Measurements from ENCODE around the gene SUPT4H1.

The SUPT4H1 gene

DNA sequence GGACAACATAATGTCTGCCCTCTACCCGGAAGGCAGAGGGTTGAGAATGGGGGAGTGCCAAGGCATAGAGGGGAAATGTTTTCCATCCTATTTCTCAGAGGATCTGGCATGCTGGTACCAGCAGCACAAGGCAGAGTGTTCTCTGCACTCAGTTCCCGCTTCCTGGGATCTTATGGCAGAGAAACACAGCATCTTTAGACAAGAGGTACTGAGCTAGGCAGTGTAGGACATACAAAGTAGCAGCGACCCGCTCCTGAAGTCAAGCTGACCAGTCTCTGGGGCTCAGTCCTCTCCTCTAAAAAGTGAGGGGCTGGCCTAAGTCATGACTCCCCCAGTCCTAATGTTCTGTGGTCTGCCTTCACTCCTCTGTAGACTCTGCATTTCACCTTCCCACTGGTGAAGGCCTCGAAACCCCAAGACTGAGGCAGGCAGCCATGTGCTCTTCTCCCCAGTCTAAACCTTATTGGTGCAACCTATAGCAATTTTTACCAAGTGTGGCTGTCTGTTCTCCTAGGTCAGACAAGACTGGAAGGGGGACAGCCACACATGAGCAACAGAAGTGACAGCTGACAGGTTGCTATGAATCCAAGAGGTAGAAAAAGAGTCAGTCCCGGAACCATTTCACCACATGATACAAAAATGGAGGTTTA lies 12.1 kb downstream of the SUPT4H1 start:
- H3K4me3 ChIP-seq (ENCODE audit: low read depth, low read length): no peak overlapping the region
- DNase-seq (ENCODE audit: low read depth): no peak
- TF ChIP-seq, protein P1, sequence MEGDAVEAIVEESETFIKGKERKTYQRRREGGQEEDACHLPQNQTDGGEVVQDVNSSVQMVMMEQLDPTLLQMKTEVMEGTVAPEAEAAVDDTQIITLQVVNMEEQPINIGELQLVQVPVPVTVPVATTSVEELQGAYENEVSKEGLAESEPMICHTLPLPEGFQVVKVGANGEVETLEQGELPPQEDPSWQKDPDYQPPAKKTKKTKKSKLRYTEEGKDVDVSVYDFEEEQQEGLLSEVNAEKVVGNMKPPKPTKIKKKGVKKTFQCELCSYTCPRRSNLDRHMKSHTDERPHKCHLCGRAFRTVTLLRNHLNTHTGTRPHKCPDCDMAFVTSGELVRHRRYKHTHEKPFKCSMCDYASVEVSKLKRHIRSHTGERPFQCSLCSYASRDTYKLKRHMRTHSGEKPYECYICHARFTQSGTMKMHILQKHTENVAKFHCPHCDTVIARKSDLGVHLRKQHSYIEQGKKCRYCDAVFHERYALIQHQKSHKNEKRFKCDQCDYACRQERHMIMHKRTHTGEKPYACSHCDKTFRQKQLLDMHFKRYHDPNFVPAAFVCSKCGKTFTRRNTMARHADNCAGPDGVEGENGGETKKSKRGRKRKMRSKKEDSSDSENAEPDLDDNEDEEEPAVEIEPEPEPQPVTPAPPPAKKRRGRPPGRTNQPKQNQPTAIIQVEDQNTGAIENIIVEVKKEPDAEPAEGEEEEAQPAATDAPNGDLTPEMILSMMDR (IDR thresholded peaks at IDR 0.05; ENCODE audit: control insufficient read depth, extremely low read depth, insufficient read depth): no peak

DNA sequence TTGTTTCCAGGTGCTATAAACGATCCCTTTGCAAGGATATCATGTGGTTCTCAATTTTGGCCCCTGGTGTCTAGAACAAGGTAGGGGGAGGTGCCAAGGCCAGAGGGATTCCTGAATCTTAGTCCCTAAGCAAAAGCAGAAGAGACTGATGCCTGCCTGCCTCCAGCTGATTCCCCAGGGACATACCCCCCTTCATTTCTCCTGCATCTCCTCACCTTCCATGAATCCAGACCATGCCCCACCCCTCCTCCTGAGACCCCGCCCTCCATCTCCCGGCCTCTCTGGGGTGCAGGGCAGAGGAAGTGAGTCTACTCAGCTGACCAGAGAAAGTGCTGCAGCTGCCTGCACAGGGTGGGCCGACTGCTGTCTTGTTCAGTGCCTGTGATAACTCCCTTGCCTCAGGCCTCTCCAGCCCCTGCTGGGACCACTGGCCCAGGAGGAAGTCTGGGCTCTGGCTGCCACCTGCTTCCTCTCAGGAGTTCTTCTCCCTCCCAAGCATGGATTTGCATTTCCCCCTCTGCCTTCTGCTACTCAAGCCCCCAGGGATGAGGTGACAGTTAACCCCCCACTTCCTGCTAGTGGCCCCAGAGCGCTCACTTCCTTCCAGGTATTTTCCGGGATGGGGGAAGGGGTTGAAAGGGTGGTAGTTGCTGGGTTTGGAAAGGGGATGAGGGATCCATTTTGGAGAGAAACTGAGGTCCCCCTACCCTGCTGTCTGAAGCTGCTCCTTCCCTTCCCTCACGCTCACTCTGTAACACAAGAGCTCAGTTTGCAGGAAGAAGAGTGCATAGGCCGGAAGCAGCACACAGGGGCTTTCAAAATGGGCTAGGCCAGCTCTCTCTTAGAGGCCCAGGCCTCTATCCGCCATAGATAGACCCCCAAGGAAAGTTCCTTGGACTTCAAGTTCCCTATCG lies 12.9 kb downstream of the SUPT4H1 start:
- no peak for DNase-seq (ENCODE audit: low read depth)
- no peak overlapping the region for H3K4me3 ChIP-seq (ENCODE audit: low read depth, low read length)
- TF ChIP-seq, protein P1 (IDR thresholded peaks at IDR 0.05; ENCODE audit: control insufficient read depth, extremely low read depth, insufficient read depth): no peak

DNA sequence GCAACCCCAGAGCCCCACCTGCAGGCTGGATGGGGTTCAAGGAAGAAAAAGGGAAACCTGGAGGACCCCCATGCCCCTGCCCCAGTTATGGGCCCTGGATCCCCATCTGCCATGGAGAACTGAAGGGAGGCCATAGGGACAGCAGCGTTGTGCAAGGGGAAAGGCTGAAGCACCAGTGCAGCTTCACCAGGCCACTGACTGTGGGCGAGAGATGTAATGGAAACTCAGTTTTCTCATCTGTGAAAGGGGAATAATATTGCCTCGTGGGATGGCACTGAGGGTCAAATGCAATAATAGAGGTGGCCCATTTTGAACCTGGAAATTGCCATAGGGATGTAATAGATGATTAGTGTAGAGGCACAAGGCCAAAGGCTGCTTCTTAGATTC lies 13.6 kb downstream of the SUPT4H1 start:
- no peak for DNase-seq (ENCODE audit: low read depth)
- TF ChIP-seq, protein P1 (IDR thresholded peaks at IDR 0.05; ENCODE audit: control insufficient read depth, extremely low read depth, insufficient read depth): no peak
- no peak overlapping the region for H3K4me3 ChIP-seq (ENCODE audit: low read depth, low read length)

DNA sequence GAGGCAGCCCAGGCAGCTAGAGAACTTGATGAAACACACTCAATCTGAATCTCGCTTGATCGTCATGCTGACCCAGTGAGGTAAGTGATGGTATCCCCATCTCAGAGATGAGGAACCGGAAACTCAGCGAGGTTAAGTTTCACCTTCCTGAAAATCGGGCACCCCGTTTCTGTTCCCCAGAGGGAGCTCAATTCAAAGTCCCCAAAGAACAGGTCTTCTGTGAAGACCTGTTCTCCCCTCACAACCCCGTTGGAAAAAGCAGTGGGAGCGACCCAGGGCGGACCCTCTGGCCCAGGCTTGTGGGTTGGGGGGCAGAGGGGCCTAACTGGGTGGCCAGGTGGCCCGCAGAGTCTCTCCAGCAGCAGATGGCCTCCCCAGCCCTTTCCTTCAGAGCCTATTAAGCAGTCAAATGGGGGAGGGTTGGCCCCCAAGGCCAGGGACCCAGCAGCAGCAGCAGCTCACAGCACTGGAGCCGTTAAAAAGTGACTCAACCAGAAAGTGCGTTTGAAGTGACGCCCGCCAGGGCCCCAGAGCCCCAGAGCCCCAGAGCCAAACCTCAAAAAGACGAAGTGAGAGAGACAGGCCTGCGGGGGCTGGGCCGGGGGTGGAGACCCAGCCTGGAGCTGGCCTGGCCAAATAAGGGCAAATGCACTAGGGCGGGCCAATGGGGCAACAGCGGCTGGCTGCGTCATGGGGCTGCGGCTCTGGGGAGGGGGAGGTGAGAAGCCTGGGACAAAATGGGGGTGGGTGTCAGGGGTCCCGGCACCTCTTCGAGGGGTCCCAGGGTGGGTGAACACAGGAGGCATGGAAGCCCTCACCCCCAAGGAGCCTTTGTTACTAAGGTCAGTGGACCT lies 14.2 kb downstream of the SUPT4H1 start:
- TF ChIP-seq, protein P1 (IDR thresholded peaks at IDR 0.05; ENCODE audit: control insufficient read depth, extremely low read depth, insufficient read depth): no peak
- no peak overlapping the region for H3K4me3 ChIP-seq (ENCODE audit: low read depth, low read length)
- no peak for DNase-seq (ENCODE audit: low read depth)

DNA sequence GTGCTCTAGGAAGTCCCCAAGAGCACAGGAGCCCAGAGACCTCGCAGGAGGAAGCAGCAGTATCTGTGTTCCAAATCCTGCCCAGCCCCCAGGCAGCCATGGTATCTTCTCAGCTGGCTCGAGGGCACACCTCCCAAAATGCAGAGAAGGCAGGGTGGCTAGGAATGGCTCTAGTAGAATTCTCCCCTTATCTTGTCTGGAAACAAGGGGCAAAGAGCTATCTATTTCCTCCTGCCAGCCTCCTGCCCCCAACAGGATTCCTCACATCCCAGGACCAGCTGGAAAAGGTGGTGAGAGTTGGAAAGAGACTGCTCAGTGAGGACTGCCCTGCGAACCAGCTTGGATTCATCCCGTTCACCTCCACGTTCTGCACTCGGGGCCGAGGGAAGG lies 14.8 kb downstream of the SUPT4H1 start:
- H3K4me3 ChIP-seq (ENCODE audit: low read depth, low read length): no peak overlapping the region
- DNase-seq (ENCODE audit: low read depth): no peak
- TF ChIP-seq, protein P1 (IDR thresholded peaks at IDR 0.05; ENCODE audit: control insufficient read depth, extremely low read depth, insufficient read depth): no peak

DNA sequence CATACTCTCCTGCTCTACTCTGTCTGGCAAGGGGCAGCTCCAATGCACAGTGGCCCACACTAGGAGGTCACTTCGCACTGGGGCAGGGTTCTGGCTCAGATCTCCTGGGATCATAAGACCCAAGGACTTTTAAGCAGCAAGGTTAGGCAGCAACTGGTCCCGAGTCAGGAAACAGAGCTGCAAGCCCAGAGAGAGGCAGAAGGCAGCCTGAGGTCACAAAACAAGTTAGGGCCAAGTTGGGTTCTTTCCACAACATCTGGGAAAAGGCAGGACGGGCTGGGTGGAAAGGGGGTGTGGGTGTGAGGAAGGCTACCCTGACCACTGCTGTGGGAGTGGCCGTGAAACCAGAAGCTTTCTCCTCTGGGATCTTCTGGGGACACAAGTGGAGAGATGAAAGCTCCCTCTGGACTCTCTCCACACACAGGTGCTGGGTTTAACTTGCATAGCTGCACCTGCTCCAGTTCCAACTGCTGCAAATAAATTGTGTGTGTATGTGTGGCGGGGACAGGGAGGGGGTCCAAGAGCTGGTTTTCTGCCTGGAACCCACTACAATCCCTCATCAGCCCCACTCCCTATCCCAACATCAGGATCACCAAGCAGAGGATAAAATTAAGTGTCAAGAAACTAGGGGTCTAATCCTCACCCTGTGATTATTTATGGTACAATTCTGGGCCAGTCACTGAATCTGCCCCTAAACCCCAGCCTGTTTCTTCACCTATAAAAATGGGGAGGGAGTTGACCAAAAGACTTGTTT lies 15.4 kb downstream of the SUPT4H1 start:
- no peak for DNase-seq (ENCODE audit: low read depth)
- no peak overlapping the region for H3K4me3 ChIP-seq (ENCODE audit: low read depth, low read length)
- TF ChIP-seq, protein P1 (IDR thresholded peaks at IDR 0.05; ENCODE audit: control insufficient read depth, extremely low read depth, insufficient read depth): no peak

All from LNCaP clone FGC (cell line).